ENCODE measurements around the gene NDUFB5.

The NDUFB5 gene

DNA sequence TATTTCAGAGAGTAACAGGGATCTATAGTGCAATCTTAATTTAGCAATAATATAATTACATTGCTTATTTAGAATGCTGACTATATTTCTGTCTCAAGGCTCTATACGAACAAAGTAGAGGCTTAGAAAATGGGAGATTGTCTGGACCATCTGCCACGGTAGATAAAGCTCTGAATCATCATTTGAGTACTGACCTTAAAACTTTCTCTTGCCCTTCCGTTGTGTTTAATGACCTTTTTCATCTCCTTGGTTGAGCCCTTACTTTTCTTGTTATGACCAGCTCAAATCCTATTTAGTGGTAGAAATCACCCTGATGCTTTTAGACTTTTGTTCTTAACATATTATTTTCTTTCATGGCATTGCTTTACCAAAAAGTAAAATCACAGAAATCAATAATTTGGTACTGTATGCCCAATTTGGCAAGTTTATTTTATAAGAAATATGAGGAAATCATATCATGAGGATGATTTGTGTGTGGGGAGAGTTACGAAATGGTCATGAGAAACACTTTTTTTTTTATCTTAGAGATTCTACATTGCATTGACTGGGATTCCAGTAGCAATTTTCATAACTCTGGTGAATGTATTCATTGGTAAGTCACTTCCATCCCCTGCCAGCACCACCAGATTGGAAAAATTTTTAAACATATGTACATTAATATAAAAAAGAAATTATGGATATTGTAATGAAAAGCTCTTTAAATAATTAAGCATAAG, 11.0 kb downstream of the NDUFB5 start:
- Histone ChIP-seq H2AFZ (ENCODE audit: low read depth, low read length, severe bottlenecking) (no peak overlapping the region), H3K9me3 (ENCODE audit: insufficient read depth, low read length) (no peaks in the 10 kb centered on the region), H3F3A (ENCODE audit: insufficient read depth) (peaks cover 6% of the 10 kb centered on the region), H3K9ac (ENCODE audit: low read length) (no peak overlapping the region), H3K4me2 (ENCODE audit: low read depth, low read length, poor library complexity, severe bottlenecking) (no peak overlapping the region), H3K4me3 (ENCODE audit: insufficient read depth, low read length, poor library complexity, severe bottlenecking) (no peak overlapping the region), H3K27ac (ENCODE audit: low read depth, low read length) (no peak overlapping the region), H3K9me2 (replicated peaks; ENCODE audit: insufficient read depth, low read length) (no peaks in the 10 kb centered on the region), H3K79me2 (ENCODE audit: insufficient read depth, low read length) (peaks cover 8% of the 10 kb centered on the region), H3K27me3 (ENCODE audit: low read length) (no peaks in the 10 kb centered on the region), H3K36me3 (ENCODE audit: low read length) (peaks cover 19% of the 10 kb centered on the region; the same call in 1 of the 2 replicates), H4K20me1 (ENCODE audit: low read depth, low read length) (no peaks in the 10 kb centered on the region)
- TF ChIP-seq EZH2phosphoT487 (conservative IDR thresholded peaks at IDR 0.05; ENCODE audit: low read length), result no peak
- TF ChIP-seq, protein P1, sequence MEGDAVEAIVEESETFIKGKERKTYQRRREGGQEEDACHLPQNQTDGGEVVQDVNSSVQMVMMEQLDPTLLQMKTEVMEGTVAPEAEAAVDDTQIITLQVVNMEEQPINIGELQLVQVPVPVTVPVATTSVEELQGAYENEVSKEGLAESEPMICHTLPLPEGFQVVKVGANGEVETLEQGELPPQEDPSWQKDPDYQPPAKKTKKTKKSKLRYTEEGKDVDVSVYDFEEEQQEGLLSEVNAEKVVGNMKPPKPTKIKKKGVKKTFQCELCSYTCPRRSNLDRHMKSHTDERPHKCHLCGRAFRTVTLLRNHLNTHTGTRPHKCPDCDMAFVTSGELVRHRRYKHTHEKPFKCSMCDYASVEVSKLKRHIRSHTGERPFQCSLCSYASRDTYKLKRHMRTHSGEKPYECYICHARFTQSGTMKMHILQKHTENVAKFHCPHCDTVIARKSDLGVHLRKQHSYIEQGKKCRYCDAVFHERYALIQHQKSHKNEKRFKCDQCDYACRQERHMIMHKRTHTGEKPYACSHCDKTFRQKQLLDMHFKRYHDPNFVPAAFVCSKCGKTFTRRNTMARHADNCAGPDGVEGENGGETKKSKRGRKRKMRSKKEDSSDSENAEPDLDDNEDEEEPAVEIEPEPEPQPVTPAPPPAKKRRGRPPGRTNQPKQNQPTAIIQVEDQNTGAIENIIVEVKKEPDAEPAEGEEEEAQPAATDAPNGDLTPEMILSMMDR (IDR thresholded peaks at IDR 0.05; ENCODE audit: insufficient read depth, low read length, poor library complexity, severe bottlenecking), result no peak

DNA sequence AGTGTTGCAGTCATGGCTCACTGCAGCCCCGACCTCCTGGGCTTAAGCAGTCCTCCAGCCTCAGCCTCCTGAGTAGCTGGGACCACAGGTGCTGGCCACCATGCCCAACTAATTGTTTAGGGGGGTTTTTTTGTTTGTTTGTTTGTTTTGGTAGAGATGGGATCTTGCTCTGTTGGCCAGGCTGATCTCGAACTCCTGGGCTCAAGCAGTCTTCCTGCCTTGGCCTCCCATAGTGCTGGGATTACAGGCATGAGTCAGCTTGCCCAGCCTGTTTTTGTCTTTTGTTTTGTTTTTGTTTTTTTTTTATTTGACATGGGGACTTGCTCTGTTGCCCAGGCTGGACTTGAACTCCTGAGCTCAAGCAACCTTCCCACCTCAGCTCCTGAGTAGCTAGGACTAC, 17.4 kb downstream of the NDUFB5 start:
- Histone ChIP-seq H4K20me1 (ENCODE audit: low read depth, low read length) (no peaks in the 10 kb centered on the region), H3K36me3 (ENCODE audit: low read length) (peaks cover 37% of the 10 kb centered on the region)
- TF ChIP-seq EZH2phosphoT487 (conservative IDR thresholded peaks at IDR 0.05; ENCODE audit: low read length), result no peak
- TF ChIP-seq, protein P1 (IDR thresholded peaks at IDR 0.05; ENCODE audit: insufficient read depth, low read length, poor library complexity, severe bottlenecking), result no peak

DNA sequence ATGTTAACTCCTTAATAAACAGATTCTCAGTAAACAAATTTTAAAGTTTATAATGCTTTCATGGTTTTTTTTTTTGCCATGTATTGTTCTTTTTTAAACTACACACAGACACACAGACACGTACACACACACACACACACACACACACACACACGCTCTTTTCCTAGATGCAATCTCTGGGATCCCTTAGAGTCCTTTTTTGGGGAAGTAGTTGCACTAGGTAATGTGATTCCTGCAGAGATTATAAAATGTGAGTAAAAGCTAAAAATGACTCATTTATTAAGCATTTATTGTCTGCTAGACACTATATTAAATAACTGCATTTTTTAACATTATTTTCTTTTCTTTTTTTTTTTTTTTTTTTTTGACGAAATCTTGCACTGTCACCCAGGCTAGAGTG, 19.9 kb downstream of the NDUFB5 start:
- TF ChIP-seq, protein P1 (IDR thresholded peaks at IDR 0.05; ENCODE audit: insufficient read depth, low read length, poor library complexity, severe bottlenecking), result no peak
- no peak for TF ChIP-seq EZH2phosphoT487 (conservative IDR thresholded peaks at IDR 0.05; ENCODE audit: low read length)
- H3K9ac ChIP-seq (ENCODE audit: low read length), result no peak overlapping the region
- no peak overlapping the region for H3K27ac ChIP-seq (ENCODE audit: low read depth, low read length)
- H4K20me1 ChIP-seq (ENCODE audit: low read depth, low read length), result no peaks in the 10 kb centered on the region
- no peaks in the 10 kb centered on the region for H3K27me3 ChIP-seq (ENCODE audit: low read length)
- no peak overlapping the region for H3K4me3 ChIP-seq (ENCODE audit: insufficient read depth, low read length, poor library complexity, severe bottlenecking)
- H3K9me2 ChIP-seq (replicated peaks; ENCODE audit: insufficient read depth, low read length), result no peaks in the 10 kb centered on the region
- no peaks in the 10 kb centered on the region for H3F3A ChIP-seq (ENCODE audit: insufficient read depth)
- H3K36me3 ChIP-seq (ENCODE audit: low read length), result peaks cover 20% of the 10 kb centered on the region
- H3K9me3 ChIP-seq (ENCODE audit: insufficient read depth, low read length), result no peaks in the 10 kb centered on the region
- H3K79me2 ChIP-seq (ENCODE audit: insufficient read depth, low read length), result no peaks in the 10 kb centered on the region
- H2AFZ ChIP-seq (ENCODE audit: low read depth, low read length, severe bottlenecking), result no peak overlapping the region
- no peak overlapping the region for H3K4me2 ChIP-seq (ENCODE audit: low read depth, low read length, poor library complexity, severe bottlenecking)

More for the DNA sequence above, 17.4 kb downstream of the NDUFB5 start:
- no peak overlapping the region for H3K4me3 ChIP-seq (ENCODE audit: insufficient read depth, low read length, poor library complexity, severe bottlenecking)
- no peaks in the 10 kb centered on the region for H3K9me3 ChIP-seq (ENCODE audit: insufficient read depth, low read length)
- H3K27ac ChIP-seq (ENCODE audit: low read depth, low read length), result no peak overlapping the region
- H3K79me2 ChIP-seq (ENCODE audit: insufficient read depth, low read length), result no peaks in the 10 kb centered on the region
- no peak overlapping the region for H3K9ac ChIP-seq (ENCODE audit: low read length)
- no peaks in the 10 kb centered on the region for H3K27me3 ChIP-seq (ENCODE audit: low read length)
- no peak overlapping the region for H3K4me2 ChIP-seq (ENCODE audit: low read depth, low read length, poor library complexity, severe bottlenecking)
- H3F3A ChIP-seq (ENCODE audit: insufficient read depth), result no peaks in the 10 kb centered on the region
- H2AFZ ChIP-seq (ENCODE audit: low read depth, low read length, severe bottlenecking), result no peak overlapping the region
- H3K9me2 ChIP-seq (replicated peaks; ENCODE audit: insufficient read depth, low read length), result no peaks in the 10 kb centered on the region
